MG63 (cell line): ENCODE results near the gene DLGAP4. TPM values are rescaled to one million over a fixed set of nuclear protein-coding genes. Genes with fewer than 3 reads are reported as not detected.
A peak's percentile ranks its signal among the peaks of the same experiment; 100 is the strongest.

Source experiments
- DNase-seq: peaks from one replicate; pipeline ENCODE4 v3.0.0-alpha.2; 2020
- H3K27me3 ChIP-seq: fragments of 250-450 bp; sonication (Bioruptor Pico); 2 replicates; pipeline ENCODE4 v1.5.1; 2020; ENCODE audit warnings: mild to moderate bottlenecking, moderate library complexity
- H3K36me3 ChIP-seq: fragments of 250-450 bp; sonication (Bioruptor Pico); 2 replicates; pipeline ENCODE4 v1.5.1; 2020; ENCODE audit warnings: mild to moderate bottlenecking, moderate library complexity
- H3K4me3 ChIP-seq: fragments of 250-450 bp; sonication (Bioruptor Pico); 2 replicates; pipeline ENCODE4 v1.5.1; 2020; ENCODE audit warnings: mild to moderate bottlenecking, moderate library complexity
- H3K9me3 ChIP-seq: fragments of 250-450 bp; sonication (Bioruptor Pico); 2 replicates; pipeline ENCODE4 v1.5.1; 2020; ENCODE audit warnings: mild to moderate bottlenecking, moderate library complexity
- total RNA-seq: library from RNA; depleted of rRNA; stranded (reverse); fragments of >200 nt; shearing (Covaris generic); gene quantifications from 2 replicates; pipeline ENCODE4 v1.2.3, GENCODE V29; 2014; ENCODE audit warnings: low replicate concordance

DLGAP4 gene
- total RNA-seq, 1 experiment from 2014 or later = 12.0 TPM

DNA sequence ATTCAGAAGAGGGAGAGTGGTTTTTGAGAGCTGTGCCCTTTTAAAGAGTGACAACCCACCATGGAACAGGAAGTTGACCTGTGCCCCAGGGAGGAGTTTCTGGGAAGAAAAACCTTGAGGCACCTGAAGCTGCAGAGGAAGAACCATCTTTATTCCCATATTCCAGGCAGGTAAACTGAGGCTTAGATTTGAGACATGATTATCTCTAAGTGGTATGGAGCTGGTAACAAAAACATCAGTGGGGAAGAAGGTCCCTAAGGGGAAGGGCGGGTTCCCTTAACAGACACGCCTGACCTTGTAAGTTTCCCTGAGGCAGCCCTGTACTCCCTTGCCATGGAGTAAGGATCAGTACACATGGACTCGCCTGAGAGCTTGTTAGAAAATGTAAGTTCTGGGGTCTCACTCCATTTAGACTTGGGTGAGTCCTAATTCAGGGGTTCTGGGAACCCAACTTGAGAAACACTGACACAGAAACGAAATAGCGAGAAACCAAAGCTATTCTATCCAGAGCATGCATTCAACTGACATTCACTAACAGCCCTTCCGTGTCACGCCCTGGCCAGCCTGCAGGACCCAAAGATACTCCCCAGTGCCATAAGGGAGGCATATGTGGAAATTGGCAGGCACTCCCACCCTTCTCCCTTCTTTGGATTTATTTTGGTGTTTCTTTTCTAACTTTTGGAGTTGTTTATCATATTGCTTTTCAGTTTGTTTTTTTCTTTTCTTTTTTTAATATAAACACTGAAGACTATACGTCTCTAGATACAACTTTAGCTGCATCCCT, 90.9 kb downstream of the DLGAP4 start:
- DNase-seq = no peak
- Histone ChIP-seq H3K9me3 (no peaks in the 10 kb centered on the region), H3K36me3 (no peaks in the 10 kb centered on the region), H3K4me3 (no peak overlapping the region), H3K27me3 (peaks cover 36% of the 10 kb centered on the region)

DNA sequence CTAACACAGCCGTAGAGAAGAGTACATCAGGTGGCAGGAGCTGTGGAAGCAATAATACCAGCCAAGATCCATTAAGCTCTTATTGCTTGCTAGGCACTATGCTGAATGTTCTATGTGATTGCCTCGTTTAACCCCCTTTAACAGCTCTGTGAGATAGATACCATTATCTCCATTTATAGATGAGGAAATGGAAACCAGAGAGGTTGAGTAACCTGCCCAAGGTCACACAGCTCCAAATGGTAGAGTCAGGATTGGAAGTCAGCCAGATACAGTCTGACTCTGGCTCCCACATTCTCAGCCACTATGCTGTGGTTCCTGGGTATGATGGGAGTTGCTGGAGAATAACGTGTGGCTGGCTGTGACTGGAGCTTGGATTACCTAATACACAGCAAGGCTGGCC, 92.4 kb downstream of the DLGAP4 start:
- H3K27me3 ChIP-seq = peaks cover 48% of the 10 kb centered on the region
- DNase-seq = no peak

DNA sequence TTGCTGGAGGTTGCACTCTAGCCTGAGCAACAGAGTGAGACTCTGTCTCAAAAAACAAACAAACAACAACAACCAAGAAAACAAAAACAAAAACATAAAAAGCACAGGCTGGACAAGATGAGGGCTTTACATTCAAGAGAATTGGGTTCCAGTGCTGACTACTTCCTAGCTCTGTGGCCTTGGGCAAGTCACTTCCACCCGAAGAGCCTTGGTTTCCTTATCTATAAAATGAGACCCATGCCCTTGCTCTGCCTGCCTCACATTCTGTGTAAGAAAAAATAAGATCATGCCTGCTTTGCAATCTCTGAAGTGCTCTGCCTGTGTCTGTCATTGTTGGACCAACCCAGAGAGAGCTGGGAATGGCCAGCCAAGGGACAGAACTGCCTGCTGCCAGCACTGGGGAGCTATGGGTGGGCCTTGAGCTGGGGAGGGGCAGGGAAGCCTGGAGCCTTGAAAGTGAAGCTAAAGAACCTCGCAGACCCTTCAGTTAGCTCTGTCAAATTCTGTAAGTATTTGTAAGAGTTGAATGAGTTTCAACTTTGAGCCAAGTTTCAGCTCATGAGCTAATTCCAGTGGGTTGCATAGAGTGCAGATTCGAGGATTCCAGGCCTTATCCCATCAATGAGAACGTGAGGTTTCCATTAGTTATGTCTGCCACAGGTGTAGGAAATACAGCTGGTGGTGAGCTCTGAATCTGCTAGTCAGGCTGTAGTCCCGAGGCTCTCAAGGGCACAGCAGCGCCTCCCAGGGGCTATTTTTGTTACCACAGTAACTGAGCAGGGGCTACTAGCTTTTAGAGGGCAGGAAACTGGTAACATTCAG, 93.2 kb downstream of the DLGAP4 start:
- H3K9me3 ChIP-seq = peaks cover 3% of the 10 kb centered on the region; the same call in 1 of the 2 replicates
- peak; percentile 28 for DNase-seq
- H3K27me3 ChIP-seq = peaks cover 51% of the 10 kb centered on the region

More for the DNA sequence above, 92.4 kb downstream of the DLGAP4 start:
- Histone ChIP-seq H3K9me3 (peaks cover 2% of the 10 kb centered on the region; the same call in 1 of the 2 replicates), H3K36me3 (no peaks in the 10 kb centered on the region), H3K4me3 (no peak overlapping the region)

DNA sequence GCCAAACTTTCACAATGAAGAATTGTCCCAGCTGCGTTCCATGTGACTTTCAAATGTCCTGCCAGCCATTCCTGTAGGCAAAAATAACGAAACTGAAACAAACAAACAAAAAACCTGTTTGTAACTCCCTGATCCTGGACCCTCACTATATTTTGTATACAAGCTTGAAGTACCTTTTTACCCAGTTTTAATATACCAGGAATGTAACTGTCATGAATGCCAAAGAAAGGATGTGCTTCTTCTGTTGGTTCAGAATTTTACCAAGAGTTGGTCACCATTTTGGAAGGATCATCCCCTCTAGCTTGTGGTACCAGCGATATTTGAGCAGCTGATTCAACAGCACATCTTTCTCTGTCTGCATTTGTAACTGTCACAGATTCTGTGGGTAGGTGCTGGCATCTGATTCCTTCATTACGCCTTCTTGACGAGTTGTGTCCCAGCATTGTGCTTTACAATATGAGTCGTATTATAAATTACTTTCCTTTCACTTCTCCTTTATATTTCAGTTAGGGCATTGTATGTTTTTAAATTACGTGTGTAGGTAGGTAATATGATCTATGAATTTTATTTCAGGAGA, 93.9 kb downstream of the DLGAP4 start:
- Histone ChIP-seq H3K36me3 (no peaks in the 10 kb centered on the region), H3K4me3 (no peak overlapping the region), H3K9me3 (peaks cover 3% of the 10 kb centered on the region; the same call in 1 of the 2 replicates), H3K27me3 (peaks cover 51% of the 10 kb centered on the region)
- no peak for DNase-seq

More for the DNA sequence above, 93.2 kb downstream of the DLGAP4 start:
- Histone ChIP-seq H3K36me3 (no peaks in the 10 kb centered on the region), H3K4me3 (no peak overlapping the region)

DNA sequence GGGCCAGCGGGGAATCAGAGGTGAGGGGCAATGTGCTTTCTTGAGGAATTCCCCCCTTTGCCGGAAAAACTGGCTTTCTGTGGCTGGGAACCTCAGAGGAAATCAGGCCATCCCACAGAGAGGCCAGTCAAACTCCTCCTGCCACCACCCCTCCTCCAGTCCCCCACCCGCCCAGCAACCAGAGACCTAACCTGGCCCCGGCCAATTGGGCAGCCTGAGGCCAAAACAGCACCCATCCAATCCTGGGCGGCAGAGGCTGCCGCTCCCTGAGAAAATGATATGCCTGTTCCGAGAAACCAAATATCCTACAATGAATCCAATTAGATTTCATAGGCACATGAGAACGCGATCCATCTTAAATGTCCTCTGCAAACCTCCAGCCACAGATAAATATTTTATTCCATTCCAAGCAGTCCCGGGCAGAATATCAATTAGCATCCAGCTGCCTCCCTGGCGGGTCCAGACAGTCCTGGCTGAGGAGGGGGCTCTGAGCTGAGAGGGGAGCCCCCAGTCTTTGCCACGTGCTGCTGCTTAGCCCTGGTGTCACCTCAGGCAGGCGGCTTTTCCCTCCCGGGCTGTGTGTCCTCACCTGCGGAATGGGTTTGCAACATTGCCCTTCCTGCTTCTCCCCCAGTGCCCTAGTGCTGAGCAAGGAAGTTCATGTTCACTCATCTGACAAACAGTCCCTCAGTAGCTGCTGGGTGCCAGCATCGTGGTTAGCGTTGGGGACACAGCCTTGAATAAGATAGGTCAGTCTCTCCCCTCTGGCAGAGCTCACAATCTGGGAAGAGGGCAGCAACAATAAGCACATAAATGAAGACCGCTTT, 95.0 kb downstream of the DLGAP4 start:
- H3K36me3 ChIP-seq = no peaks in the 10 kb centered on the region
- H3K27me3 ChIP-seq = peaks cover 51% of the 10 kb centered on the region
- DNase-seq = no peak
- H3K9me3 ChIP-seq = peaks cover 3% of the 10 kb centered on the region; the same call in 1 of the 2 replicates
- no peak overlapping the region for H3K4me3 ChIP-seq

DNA sequence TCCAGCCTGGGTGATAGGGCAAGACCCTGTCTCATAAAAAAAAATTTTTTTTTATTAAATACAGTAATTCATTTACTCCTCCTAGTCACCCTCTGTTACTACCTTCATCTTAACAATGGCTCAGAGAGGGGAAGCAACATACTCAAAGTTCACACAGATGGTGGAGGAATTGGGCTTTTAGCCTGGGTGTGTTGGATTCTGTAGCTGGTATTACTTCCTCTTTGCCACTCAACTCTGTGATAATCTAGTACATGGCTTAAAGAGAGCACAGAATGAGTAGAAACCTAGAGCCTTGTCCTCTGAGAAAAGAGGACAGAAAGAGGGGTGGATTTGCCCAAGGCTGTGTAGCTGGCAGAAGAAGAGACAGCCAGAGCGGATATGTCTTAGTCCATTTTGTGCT, 96.6 kb downstream of the DLGAP4 start:
- H3K4me3 ChIP-seq = no peak overlapping the region
- peaks cover 51% of the 10 kb centered on the region for H3K27me3 ChIP-seq
- H3K36me3 ChIP-seq = no peaks in the 10 kb centered on the region
- DNase-seq = no peak
- peaks cover 3% of the 10 kb centered on the region; the same call in 1 of the 2 replicates for H3K9me3 ChIP-seq

DNA sequence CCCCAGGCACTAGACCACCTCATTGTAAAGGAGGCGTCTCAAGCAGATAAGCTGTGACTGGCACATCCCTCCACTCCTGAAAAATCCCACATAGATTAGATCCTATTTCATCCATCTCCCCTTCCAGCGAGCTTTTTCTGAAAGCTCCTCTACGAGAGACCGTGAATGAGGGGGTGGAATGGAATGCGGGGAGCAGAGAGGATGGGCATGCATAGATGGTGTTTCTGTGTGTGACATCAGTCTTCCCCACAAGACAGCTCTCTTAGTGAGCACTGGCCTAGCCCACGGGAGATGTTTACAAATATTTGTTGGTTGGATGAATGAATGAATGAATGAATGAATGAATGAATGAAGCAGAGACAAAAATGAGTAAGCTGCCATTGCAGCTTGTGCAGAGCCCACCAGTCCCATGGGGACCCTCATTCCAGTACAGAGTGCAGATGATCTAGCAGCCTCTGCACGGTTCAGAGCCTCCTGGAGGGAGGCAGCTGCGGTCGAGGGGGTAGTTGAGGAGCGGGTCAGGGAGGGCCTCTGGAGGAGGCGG, 98.4 kb downstream of the DLGAP4 start:
- H3K27me3 ChIP-seq = peaks cover 40% of the 10 kb centered on the region
- H3K9me3 ChIP-seq = peaks cover 3% of the 10 kb centered on the region; the same call in 1 of the 2 replicates
- H3K4me3 ChIP-seq = no peak overlapping the region
- DNase-seq = no peak
- no peaks in the 10 kb centered on the region for H3K36me3 ChIP-seq

DNA sequence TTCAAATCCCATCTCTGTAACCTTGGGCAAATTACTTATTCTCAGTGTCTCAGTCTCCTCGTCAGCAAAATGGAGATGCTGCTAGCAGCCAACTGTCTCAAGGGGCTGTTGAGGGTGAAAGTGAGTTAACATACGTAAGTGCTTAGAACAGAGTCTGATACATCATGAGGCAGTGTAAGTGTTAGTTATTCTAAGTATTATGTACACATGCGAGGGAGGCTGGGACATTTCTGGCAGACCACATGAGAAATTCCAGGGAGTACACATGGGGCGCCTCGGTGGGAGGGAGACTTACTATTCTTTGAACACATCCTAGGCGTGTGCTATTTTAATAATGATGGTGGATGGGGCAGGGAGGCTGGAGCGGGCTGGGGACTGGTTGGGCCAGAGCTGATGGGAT, 99.1 kb downstream of the DLGAP4 start:
- H3K9me3 ChIP-seq = peaks cover 3% of the 10 kb centered on the region; the same call in 1 of the 2 replicates
- no peak overlapping the region for H3K4me3 ChIP-seq
- DNase-seq = no peak
- no peaks in the 10 kb centered on the region for H3K36me3 ChIP-seq
- peaks cover 32% of the 10 kb centered on the region for H3K27me3 ChIP-seq

DNA sequence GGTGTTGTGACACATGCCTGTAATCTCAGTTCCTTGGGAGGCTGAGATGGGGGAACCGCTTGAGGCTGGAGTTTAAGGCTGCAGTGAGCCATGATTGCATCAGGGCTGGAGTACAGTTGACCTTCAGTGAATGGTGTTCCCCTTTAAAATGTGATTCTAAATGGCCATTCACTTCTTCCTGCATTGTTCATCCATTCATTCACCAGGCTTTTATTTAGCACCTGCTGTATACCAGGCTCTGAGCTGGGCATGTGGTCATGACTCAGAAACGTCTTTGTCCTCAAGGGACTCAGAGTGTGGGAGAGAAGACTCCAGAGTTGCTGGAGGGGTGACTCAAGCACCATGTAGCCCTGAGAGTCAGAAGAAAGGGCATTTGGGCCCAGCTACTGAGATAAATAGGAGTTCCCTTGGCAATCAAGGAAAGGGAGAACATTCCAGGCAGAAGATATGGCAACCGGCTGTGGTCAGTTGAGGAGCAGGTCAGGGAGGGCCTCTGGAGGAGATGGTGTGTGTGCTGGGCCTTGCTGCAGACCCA, 101.1 kb downstream of the DLGAP4 start:
- DNase-seq = no peak
- Histone ChIP-seq H3K36me3 (no peaks in the 10 kb centered on the region), H3K27me3 (peaks cover 17% of the 10 kb centered on the region), H3K4me3 (no peak overlapping the region), H3K9me3 (peaks cover 3% of the 10 kb centered on the region; the same call in 1 of the 2 replicates)

DNA sequence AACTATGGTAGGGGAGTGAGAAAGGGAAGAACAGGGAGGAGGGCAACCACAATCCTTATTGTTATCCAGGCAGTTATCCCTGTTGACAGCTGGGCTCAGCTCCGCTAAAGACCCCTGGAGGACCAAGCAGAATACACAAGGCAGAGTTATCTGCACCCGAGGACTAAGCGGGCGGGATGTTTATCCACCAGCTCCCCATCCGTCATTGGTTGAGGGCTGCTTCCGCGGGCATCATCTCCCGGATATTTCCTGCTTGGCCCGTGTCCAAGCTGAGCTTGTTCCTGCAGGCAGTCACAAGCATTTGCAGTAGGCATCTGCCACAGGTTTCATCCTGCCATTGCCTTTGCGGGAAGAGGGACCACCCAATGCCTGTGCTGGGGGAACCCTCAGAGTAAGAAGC, 102.1 kb downstream of the DLGAP4 start:
- Histone ChIP-seq H3K36me3 (no peaks in the 10 kb centered on the region), H3K4me3 (no peak overlapping the region), H3K9me3 (peaks cover 3% of the 10 kb centered on the region; the same call in 1 of the 2 replicates), H3K27me3 (0 out of 2 replicates have a peak, but pooled peaks cover 9% of the 10 kb centered on the region)
- DNase-seq = peak; percentile 26

DNA sequence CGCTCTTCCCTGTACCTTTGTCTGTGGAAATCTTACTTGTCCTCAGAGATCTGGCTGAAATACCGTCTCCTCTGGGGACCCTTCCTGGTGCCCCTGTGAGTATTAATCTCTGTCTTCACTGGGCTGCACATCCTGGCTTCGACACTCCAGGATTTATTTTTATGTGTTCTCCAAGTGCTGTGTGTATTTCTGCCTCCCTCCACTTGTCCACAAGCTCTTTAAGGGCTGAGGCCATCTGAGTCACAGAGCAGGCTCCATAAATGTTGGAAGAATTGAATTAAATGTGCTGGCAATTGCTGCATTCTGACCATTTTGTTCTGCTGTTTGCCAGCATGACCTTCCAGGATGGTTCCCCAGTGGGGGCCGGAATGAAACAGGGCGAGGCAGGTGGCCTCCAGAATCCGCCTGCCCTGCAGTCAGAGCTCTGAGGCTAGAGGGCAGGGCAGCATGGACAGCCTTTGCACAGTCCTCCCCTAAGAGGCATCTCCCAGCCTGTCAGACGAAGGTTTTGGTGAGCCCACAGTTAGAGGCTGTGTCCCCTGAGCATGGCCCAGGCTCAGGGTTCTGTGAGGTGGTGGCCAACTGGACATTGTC, 105.8 kb downstream of the DLGAP4 start:
- 0 out of 2 replicates have a peak, but pooled peaks cover 4% of the 10 kb centered on the region for H3K27me3 ChIP-seq
- no peaks in the 10 kb centered on the region for H3K9me3 ChIP-seq
- no peaks in the 10 kb centered on the region for H3K36me3 ChIP-seq
- H3K4me3 ChIP-seq = no peak overlapping the region
- DNase-seq = no peak

DNA sequence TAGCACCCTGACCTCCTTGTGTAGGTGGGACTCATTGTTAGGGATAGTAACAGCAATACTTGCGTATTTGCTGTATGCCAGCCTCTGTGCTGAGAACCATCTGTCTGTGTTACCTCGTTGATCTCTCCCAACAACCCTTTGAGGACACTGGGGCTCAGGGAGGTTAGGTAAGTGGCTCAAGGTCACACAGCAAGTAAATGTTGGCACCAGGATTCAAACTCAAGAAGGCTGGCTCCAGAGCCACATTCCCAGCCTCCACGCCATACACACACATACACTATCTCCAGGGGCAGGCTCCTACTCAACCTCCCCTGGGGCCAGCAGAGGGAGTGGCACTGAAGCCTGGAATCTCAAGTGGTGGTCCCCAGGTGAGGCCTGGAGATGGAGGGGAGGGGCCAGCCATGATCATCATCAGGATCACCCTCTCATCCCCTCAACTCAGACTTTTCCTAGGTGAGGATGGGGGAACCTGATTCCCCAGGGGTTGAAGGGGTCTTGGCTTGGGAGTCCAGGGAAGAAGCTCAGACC, 109.4 kb downstream of the DLGAP4 start:
- Histone ChIP-seq H3K9me3 (peaks cover 4% of the 10 kb centered on the region; the same call in 1 of the 2 replicates), H3K4me3 (no peak overlapping the region), H3K36me3 (no peaks in the 10 kb centered on the region), H3K27me3 (0 out of 2 replicates have a peak, but pooled peaks cover 4% of the 10 kb centered on the region)
- no peak for DNase-seq

DNA sequence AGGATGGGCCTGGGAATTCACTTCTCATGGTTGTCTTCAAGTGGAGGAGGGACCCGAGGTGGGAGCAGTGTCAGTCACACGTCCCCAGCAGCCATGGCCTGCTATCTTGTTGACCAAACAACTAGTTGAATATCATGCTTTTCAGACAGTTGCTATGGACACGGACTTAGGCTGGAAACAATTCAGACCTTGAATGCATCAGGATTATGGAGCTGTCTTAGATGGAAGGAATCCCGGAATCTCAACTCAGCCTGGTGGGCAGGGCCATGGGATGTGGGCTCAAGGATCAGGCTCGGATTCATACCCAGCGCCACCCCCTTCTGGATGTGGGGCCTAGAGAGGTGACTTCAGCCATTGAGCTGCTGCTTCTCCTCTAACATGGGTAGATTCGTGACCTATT, 112.6 kb downstream of the DLGAP4 start:
- peaks cover 4% of the 10 kb centered on the region; the same call in 1 of the 2 replicates for H3K9me3 ChIP-seq
- no peaks in the 10 kb centered on the region for H3K27me3 ChIP-seq
- H3K36me3 ChIP-seq = no peaks in the 10 kb centered on the region
- no peak for DNase-seq
- no peak overlapping the region for H3K4me3 ChIP-seq

DNA sequence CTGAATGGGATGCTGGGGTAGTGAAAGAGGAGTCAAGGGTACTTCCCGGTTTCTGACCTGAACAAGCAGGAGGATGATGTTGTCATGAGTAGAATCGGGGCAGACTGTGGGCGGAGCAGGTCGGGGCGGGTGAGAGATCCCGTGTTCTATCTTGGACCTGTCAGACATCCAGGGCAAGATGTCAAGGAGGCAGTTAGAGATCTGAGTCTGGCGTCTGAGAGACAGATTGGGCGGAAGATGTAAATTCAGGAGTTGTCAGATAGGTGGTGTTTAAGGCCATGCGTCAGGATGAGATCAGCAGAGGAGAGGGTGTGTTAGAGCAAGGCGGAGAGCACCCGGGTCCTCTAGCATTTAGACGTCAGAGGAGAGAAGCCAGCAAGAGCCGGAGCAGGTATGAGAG, 115.5 kb downstream of the DLGAP4 start:
- Histone ChIP-seq H3K36me3 (no peaks in the 10 kb centered on the region), H3K4me3 (no peak overlapping the region), H3K27me3 (peaks cover 11% of the 10 kb centered on the region), H3K9me3 (peaks cover 4% of the 10 kb centered on the region; the same call in 1 of the 2 replicates)
- no peak for DNase-seq

DNA sequence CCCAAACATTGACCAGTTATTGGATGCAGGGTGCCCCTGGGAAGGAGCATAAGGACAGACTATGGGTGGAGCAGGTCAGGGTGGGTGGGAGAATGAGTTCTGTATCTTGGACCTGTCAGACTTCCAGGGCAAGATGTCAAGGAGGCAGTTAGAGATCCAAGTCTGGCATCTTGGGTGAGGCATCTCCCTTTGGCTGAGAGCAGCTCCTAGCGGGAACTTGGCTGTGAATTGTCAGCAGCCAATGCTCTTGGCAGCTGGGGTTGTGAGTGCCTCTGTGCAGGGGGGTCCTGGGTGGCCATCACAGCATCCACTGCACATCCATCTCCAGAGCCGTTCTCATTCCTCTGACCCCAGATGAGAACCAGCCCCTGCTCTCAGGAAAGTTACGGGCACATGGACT, 118.2 kb downstream of the DLGAP4 start:
- no peak overlapping the region for H3K4me3 ChIP-seq
- peaks cover 4% of the 10 kb centered on the region; the same call in 1 of the 2 replicates for H3K9me3 ChIP-seq
- peaks cover 14% of the 10 kb centered on the region for H3K27me3 ChIP-seq
- DNase-seq = no peak
- no peaks in the 10 kb centered on the region for H3K36me3 ChIP-seq
